Measurements from ENCODE around the gene CCDC69.
"Not testable (repeated sequence)": the region's sequence is repeated elsewhere in the genome, so short reads cannot be mapped to it uniquely, and the experiment has no call there.

CCDC69 gene

DNA sequence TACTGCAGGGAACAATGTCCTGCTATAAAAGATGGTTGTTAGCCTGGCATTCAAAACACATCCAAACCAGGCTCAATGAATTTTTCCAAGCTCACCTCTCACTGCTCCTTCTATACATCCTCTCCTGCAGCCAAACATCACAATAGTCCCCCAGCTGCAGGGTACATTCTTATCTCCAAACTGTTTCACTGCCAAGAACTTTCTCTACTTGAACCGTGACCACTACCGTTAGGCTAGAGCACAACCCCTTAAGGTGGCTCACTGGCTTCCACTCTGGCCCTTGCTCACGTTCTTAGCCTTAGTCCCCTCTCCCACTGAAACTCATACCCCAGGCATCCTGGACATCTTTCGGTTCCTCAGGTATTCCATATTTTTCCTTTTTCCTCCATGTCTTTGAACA lies 37.4 kb downstream of the CCDC69 start:
- no peak for DNase-seq

DNA sequence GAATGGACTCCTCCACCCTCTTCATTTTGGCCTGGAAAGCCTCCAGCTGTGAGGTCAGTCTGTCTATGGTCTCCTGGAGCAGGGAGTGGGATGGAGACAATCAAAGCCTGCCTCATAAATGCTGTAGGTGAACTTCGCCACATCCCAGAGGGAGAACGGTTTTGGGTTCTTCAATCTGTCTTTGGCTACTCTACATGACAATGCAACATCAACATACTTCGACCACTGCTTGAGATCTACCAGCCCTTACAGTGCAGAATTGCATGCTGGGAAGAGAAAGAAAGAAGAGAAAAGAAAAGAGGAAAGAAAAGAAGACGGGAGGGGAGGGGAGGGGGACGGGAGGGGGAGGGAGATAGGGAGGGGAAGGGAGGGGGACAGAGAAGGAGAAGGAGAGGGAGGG lies 37.8 kb downstream of the CCDC69 start:
- no peak for DNase-seq

DNA sequence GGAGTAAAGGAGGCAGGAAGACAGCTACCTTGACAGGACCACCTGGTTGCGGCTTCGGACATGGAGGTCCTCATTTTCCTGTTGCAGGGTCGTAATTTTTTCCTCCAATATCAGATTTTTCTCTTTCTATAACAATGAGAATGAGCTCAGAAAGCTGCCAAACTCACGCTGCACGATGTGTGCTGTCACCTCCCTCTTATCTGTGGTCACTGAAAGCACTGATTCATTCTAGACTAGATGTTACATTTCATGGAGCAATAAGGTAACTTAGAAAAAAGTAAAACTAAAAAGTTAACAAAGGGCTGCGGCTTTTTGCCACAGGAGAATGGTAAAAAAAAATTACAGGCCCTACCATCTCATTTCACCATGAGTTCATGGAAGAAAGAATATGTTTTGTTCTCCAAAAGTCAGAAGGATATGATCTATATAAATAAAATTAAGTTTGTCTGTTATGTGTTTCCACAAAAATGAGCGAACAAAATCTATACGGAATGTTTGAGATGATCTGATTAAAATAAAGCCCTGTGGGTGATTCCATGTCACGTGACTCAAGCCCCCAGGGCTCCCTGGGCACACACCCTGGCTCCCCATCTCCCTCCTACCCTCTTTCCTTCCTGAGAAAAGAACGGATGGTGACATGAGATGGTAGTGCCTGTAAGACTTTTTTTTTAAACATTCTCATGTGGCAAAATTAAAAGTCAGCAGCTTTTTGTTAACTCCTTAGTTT lies 39.4 kb downstream of the CCDC69 start:
- DNase-seq: no peak

DNA sequence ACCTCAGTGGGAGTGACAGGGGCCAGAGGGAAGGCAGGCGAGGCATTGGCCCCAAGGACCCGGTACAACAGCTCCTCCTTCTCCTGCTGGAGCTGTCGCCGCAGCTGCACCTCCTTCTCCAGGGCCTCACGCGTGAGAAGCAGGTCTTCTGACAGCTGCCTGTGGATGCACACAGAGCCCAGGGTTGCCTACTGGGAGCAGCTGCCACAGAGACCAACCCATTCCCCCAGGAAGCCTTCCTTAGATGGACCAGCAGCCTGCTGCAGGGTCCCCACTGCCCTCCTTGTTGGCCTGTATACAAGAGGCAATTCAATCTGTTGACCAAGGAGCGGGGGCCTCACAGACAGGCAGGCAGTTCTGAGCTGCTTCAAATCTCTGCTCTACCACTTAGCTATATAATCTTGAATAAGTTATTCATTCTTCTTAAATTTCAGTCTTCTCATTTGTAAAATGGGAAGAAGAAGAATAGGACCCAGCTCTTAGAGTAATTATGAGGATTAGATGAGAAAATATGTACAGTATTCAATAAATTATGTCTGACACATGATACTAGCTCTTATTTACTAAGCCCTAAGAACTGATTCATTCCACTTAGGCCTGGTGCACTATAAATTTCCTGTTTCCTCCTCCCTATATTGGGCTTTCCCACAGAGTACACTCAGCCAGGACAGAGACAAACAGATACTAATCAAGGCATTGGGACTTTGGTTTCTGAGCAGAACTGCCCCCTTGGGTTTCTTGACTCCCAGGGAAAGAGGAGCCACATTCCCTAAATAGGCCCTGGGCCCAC lies 40.2 kb downstream of the CCDC69 start:
- peak; percentile 65 for DNase-seq

DNA sequence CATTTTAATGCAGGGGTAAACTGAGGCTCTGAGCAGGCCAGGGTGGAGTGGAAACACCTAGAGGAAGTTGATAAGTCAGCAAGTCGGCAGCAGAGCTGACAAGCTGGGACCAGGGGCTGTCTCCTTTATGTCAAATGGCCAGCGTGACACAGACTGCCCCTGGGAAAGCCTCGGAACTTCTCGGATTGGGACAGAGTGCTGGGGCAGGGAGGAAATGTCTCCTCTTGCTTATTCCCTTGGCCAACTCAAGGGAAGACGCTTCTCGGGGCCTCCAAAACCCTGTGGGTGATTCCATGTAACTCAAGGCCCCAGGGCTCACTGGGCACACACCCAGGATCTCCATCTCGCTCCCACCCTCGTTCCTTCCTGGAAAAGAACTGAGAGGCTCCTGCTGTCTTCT lies 40.9 kb downstream of the CCDC69 start:
- DNase-seq: no peak

DNA sequence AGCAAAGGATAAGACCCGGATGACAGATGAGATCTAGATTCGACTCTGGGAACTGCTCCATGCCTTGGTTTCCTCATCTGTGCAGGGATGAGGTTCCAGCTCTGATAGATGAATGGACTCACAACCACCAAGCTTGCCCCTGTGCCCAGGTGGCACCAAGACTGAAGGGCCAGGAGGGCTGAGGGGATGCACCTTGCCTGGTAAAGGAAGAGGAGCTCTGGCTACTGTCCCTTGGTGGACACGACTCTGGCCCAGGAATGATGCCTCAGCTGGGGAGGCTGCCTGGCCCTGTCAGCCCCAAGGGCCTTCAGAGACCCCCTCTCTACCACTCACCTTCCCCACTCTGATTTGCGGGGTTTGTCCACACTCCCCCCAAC lies 41.4 kb downstream of the CCDC69 start:
- no peak for DNase-seq

DNA sequence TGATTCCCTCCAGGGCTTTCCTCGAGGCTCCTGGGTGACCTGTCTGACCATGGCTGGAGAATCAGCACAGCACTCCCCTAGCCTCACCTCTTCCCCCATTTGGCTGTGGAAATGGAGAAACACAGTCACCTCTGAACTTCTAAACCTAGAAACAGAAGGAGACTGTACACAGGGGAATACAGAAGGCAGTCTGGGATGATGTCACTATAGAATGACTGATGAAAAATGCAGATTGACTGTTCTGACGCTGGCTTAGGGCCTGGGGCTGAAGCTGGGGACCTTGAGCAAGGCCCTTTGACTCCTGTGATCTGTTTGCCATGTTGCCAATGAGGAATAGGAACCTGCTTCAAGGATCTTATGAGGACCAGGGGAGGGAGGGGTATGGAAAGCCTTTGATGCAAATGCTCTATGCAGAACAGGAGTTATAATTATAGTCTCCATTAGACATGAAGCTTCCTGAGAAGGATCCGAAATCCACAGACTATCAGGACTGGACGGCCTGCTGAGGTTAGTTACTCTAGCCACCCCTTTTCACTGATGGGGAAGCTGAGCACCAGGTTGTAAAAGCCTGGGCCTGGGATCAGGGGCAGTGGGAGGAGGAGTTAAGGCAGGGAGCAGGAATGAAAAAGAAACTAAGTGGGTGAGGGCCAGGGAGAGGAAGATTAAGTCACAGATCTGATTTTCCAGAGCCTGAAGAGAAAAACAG lies 41.9 kb downstream of the CCDC69 start:
- DNase-seq: no peak

DNA sequence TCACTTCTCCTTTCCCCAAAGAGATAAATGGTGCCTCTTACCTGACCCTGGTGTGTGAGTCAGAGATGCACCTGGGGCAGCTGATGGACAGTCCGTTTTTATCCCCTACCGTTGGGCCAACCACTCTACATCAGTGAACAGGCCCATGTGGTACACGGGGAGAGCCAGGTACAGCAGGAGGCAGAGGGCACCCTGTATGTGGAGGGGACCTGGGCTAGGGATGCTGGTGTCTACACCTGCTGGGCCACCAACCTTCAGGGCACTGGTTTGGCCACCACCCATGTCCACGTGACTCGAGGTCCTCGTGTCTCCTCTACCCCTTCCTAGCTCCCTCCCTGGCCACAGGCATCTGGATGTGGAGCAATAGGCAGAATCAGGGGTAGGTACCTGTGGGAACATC lies 43.6 kb downstream of the CCDC69 start:
- DNase-seq: no peak

DNA sequence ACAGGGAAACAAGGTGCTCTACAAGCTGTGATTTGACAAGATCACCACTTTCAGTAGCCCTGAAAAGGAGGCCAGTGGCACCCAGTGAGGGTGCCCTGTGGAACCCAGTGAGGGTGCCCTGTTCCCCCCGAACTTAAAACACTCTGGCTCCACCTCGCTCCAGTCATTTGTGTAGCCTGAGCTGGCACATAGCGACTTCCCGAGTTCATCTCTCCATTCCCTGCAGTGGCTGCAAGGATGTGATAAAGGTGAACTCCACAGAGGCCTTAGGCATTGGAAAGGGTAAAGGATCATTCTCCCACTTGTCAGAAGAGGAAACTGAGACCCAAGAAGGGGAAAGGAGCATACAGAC lies 44.4 kb downstream of the CCDC69 start:
- no peak for DNase-seq

DNA sequence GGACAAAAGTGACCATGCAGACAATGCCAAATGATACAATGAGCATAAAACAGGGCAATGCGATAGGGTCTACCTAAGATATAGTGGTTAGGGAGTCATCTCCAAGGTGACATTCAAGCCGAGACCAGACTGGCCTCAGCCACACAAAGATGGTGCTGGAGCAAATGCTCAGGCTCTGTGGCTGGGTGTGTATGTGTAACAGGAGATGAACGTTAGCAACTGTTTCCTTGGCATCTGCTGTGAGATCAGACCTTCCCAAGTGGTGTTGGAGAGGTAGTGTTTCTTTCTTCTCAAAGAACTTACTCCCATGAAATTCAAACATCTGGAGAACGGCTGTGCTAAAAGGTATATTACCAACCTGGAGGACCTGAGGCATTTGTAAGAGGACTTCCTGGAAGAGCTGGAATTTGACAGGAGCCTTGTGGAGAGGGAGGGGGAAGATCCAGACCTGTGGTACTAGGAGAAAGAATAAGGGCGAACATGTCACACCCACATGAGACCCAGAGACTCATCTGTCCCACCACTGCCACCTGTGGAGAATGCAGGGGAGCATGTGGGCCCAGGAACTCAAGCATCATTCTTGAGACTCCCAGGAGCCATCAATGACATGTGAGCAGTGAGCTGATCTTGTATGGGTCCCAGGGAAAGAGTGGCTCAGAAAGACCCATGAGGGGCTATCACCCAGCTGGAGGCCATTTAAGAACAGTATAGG lies 45.0 kb downstream of the CCDC69 start:
- DNase-seq: no peak

DNA sequence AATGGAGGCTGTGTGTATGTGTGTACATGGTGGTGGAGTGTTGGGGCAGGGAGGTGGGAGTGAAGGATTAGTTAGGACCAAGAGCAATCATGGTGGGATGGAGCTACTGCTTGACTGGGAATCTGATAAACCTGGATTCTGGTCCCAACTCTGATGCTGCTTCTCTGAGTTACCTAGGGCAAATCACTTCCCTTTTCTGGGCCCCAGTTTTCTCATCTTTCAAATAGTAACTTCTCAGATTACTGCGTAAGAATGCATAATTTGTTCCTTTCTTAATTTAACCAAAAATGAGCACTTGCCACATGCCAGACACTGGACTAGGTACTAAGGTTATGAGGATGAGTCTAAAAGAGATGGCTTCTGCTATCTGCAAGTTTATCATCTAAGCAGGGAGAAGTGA lies 45.5 kb downstream of the CCDC69 start:
- DNase-seq: no peak

DNA sequence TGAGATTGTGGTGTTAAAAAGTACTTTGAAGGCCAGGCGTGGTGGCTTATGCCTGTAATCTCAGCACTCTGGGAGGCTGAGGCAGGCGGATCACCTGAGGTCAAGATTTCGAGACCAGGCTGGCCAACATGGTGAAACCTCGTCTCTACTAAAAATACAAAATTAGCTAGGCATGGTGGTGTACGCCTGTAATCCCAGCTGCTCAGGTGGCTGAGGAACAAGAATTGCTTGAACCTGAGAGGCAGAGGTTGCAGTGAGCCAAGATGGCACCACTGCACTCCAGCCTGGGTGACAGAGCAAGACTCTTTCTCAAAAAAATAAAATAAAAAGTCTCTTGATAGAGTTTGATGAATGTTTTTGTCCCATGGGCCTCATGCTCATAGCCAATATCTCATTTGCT lies 47.6 kb downstream of the CCDC69 start:
- not testable (repeated sequence) for DNase-seq

DNA sequence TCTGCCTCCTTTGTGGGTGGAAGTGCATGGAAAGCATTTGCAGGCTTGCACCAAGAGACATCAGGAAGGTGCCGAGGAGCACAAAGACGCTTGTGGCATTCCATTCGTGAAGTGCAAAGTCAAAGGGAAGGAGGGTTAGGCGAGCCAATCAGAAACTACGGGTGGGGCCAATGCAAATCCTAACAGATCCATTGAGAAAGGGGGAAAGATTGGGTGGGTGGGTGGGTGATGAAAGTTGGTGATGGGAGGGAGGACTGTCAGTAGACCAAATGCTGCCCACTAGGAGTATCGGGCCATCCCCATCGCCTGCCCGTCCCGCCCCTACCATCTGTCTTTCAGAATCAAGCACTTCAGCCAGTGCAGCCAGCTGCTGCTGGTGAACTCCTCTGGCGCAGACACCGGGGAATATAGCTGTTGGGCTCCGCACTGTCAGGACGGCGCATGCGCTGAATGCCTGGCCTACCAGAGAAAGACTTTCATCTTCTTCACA lies 49.2 kb downstream of the CCDC69 start:
- DNase-seq: peak; percentile 94

DNA sequence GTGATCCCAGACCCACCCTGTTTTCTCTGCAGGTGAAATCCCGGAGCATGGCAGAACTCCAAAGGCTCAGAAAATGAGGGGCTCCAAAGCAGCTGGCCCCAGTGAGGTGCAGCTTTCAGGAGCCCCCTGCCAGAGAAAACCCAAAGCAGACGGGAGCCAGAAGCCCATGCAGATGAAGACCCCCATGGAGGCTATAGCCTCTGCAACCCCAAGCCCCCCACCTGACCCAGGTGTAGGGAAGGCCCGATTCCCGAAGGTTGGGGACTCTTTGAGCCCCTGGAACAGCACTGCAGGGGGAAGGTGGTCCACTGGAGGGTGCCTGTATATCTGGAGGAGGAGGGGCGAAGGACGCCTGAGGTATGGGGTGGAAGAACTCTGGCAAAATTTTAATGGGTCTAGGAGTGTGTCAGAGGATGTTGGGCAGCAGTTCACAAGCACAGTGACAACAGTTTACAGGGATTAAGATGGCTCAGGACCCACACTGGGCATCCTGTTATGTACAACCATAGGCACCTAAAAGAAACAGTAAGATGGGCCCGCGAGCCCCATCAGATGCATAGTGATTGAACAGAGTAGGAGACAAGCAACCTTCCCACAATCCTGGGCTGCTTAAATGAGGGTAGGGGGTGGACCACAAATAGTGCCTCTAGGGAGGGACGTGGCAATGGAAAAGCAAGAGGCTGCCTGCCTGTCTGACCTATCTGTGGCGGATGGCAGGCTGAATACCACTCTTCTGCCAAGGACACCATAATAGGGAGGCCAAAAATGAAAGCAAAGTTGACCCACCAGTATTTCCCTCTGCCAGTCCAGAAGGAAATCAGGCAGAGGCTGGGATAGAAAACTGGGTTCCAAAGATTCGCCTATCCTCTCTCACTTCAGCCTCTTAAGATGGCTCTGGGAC lies 49.9 kb downstream of the CCDC69 start:
- no peak for DNase-seq

DNA sequence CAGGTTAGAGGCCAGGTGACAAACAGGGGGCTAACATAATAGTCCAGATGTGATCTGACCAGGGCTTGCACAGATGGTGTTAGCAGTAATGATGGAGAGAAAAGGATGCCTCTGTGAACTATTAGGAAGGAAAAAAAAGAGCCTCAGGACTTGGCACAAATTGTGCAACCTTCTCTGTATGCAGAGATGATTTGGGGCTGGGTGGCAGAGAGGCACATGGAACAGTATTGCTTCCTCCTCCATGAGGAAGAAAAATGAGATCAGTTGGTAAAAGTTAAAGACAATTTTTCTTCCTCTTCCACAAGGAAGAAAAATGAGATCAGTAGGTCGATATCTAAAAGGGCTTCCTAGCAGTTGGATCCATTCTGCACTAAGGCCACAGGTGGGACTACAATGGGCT lies 52.4 kb downstream of the CCDC69 start:
- DNase-seq: no peak

DNA sequence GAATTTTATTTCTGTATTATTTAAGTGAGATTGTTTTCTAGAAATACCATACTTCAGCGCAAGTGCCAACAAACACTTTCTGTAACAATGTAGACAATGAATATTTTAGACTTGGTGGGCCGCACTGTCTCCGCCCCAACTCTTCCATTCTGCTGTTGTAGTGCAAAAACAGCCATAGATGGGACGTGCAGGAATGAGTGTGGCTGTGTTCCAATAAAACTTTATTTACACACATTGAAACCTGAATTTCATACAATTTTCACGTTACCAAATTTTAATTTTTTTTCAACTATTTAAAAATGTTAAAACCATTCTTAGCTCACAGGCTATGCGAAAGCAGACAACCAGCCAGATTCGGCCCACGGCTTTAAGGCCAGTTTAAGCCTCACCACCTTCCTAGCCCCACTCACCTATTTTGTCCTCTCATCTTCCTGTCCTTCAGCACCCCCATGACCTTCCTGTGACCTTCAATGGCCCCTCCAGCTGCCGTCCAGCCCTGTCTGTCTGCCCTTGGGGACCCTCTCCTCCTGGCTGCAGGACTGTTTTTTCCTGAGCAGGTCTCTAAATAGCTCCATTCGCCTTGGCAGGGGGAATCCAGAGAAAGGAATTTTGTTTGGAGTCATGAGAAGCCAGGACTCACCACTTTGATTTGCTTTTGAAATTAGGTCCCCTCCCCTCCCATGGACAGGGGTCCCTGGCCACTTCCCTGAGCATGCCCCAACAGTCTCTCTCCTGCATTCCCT lies 55.1 kb downstream of the CCDC69 start:
- no peak for DNase-seq

DNA sequence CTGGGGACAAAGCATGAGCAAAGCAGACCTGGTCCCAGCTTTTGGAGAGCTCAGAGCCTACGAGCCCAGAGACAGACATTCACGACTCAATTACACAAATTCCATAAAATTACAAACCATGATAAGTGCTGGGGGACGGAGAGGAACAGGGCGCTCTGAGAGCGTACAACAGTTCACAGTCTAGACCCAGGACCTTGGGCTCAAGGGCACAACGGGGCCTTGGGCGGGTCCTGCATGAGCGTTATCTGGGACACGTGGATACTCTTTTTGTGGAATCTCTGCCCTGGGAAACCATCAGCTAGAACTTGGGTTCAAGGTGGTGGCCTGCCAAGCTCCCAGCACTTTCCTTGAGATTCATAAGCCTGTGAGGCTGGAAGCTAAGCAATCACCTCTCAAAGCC lies 56.9 kb downstream of the CCDC69 start:
- DNase-seq: no peak

DNA sequence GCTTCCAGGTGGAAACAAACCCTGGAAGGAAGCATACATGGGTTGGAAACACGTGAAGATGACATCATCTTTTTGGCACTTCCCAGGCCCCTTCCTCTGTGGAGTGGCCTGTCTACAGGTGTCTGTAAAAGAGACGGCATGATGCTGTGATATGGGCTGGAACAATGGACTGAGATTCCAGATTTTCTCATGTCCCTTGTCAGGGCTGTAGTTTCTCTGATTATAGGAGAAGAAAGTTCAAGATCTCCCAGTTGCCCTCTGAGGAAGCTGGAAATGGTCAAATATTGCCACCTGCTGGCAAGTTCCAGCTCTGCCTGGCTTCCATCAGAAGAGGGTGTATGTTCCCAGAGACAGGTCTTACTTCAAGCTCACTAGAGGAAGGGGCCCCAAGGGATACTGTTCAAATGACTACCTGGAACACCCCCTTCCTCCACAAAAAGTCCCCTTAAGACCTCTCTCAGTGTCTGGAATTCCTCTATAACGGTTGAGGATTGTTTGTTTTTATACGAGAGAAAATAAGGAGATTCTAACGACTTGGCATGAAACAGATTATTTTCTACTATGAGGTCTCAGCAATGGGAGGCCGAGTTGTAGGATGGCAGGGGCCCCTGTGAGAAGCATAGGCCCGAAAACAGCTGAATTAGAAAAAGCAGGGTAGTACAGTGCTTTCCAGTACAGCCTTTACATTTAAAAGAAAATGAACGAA lies 59.1 kb downstream of the CCDC69 start:
- DNase-seq: peak; percentile 87

DNA sequence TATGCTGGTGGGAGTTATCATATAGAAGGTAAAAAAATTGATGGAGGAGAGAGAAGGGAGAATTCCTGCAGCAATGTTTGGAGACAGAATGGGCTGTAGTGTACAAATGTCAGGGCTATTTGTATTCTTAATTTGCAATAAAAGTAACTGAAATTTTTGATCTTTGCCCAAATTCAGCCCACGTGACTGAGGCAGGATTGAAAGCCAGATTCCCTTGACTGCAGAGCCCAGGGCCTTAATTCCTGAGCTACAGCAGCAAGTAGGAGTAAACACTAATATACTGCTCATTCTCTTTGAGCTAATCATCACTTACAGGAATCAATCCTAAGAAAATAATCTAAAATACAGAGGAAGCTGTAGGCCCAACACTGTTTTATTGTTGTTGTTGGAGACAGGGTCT lies 61.1 kb downstream of the CCDC69 start:
- no peak for DNase-seq

DNA sequence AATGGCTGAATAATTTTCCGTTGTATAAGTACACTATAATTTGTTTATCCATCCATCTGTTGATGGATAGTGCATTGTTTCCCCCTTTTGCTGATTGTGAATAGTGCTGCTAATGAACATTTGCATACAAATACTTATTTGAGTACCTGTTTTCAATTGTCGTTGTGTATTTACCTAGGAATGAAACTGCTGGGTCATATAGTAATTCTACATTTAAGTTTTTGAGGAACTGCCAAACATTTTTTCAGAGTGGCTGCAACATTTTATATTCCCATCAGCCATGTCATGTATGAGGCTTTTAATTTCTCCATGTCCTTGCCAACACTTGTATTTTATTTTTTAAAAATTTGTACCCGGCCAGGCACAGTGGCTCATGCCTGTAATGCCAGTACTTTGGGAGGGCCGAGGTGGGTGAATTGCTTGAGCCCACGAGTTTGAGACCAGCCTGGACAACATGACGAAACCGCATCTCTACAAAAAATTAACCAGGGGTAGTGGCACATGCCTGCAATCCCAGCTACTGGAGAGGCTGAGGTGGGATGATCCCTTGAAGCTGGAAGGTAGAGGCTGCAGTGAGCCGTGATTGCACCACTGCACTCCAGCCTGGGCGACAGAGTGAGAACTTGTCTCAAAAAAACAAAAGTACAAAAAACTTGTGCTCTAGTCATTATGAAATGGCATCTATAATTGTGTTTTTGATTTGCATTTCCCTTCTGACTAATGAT lies 64.1 kb downstream of the CCDC69 start:
- DNase-seq: no peak
